SH-SY5Y (cell line): ENCODE results near the gene PSMD12.

Source experiments
- GATA2 ChIP-seq: IDR thresholded peaks from 2 replicates; pipeline ENCODE4 v1.6.1; 2011; ENCODE audit warnings: mild to moderate bottlenecking, low read depth, low read length
- GATA3 ChIP-seq: IDR thresholded peaks from 2 replicates; pipeline ENCODE4 v1.6.1; 2011; ENCODE audit warnings: low read depth, mild to moderate bottlenecking, low read length, moderate library complexity

GRCh38 chr17:67399676-67400075 is 33.3 kb upstream of the PSMD12 start:
- TF ChIP-seq GATA2 (no peak), GATA3 (no peak)
